Stimulated activated CD8-positive, alpha-beta memory T cell treated with anti-CD3 and anti-CD28 coated beads, Interleukin-7, amount 100 ng/mL, for 4 hours (primary cell): ENCODE data around the gene SPDEF.

Source experiments
- DNase-seq, 2 donors: peaks; one replicate each; pipeline ENCODE4 v3.0.0-alpha.2; 2020; ENCODE audit warnings: low read depth in 2 of 2

Gene SPDEF

DNA sequence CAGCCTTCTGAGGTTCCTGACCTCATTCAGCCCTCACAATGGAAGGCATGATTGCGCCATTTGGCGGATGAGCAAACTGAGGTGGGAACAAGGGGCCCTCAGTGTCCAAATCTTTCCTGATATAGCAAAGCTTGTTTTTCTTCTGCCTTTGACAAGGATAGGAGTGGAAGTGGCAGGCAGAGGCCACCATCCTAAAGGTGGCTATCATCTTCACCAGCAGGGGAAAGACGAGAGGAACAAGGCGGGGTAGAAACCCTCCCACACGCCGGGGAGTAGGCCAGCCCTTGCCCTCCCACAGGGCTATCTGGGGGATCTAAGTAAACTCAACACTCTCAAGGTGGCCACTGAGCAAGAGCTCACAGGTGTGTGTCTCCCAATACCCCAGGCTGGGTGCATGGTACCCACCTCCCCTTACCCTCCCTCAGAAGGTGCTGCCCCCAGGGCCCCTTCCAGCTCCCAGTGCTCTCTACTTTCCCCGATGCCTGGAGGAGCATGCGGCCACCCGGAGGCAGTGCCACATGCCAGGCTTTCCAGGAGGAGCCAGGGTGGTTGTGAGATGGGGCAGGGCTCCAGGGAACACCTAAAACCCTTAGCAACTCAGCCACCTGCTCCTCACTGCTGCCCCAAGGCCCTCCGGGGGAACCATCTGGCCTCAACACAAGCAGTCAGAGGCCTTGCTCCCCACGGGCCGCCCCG is 11.2 kb downstream of the SPDEF start:
- no peak for DNase-seq

DNA sequence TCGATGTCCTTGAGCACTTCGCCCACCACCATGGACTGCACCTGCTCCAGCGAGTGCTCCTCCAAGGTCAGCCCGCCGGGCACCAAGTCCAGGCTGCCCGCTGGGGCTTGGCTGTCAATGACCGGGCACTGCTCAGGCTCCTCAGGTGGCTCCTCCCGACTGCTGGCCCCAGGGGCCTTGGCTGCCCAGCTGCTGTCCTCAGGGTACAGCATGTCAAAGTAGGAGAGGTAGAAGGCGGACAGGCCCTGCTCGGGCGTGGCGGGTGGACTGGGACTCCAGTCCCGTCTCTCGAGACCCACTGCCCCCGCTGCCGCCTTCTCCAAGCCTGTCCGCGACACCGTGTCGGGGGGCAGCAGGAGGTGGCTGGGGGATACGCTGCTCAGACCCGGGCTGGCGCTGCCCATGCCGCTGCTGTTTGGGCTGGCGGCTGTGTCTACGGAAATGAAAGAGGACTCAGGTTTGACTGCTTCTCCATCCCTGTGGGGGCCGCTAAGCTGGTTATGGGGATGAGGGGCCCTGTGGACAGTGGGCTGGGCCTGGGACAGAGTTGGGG is 12.0 kb downstream of the SPDEF start:
- DNase-seq, result no peak

DNA sequence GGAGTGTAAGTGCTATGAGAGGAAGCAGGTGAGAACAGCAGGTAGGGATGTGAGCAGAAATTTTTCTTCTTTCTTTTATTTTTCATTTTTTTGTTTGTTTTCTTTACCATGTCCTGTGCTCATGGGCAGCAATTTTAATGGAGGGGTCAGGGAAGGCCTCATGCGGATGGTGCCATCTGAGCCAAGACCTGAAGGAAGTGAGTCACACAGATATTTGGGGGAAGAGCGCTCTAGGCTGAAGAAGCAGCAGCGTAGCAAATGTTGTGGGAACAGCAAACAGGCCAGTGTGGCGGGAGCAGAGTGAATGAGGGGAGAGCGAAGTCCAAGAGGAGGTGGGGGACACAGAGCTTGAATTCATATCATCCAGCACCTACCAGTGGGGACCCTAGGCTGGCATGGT is 12.7 kb downstream of the SPDEF start:
- DNase-seq, result no peak

DNA sequence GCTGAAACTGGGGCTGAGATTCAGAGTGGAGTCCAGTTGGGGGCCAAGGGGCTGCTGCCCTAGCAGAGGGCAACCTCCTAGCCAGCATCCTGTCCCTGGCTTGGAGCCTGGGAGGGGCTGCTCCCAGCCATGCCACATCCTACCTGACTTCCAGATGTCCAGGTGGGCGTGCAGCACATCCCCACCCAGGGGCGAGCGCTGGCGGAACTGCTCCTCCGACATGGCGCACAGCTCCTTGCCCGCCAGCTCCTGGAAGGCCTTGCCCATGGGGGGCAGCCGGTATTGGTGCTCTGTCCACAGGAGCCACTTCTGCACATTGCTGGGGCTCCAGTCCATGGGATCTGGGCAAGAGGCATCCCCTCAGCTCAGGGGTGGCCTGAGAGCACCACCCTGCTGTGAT is 15.3 kb downstream of the SPDEF start:
- no peak for DNase-seq

DNA sequence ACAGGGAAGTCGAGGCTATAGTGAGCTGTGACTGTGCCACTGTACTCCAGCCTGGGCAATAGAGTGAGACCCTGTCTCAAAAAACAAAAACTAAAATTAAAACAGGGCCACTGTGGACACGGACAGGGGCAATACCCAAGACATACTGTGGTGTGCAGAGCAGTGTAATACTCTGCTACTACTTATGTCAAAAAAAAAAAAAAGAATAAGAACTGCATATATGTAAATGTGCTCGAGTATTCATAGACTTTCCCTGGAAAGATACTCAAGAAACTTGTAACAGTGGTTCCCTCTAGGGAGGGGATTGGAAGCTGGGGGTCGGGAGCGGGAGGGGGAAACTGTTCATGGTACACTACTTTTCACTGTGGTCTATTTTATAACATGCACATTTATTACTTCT is 15.9 kb downstream of the SPDEF start:
- DNase-seq, result no peak

DNA sequence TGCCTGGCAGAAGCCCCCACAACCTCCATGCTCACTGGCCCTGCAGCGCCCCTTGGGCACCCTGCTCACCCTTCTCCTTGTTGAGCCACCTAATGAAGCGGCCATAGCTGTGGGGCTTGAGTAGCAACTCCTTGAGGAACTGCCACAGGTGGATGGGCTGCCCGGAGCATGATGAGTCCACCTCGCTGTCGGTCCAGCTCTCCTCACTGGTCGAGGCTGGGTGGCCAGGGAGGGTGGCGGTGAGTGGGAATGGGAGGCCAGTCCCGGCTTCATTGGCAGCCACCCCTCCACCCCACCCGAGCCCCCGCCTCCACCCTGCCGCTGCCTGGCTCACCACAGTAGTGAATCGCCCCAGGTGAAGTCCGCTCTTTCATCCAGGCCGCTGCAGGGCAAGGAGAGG is 16.9 kb downstream of the SPDEF start:
- no peak for DNase-seq

DNA sequence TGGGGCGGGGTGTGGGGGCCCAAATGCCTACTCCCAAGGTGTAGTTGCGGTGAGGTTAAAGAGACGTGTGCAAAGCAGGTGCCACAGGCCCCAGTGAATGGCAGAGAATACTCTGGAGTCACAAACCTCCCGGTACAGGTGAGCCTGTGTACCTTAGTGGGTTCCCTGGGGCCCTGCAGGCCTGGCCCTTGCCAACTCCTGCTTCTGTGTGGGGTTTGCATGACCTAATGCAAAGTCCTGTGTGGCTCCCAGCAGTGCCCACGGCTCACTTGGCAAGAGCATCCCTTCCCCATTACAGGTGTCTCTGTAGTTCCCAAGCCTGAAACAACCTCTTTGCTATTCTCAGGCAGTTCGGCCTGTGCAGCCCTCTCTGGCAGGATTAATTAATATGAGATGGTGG is 17.5 kb downstream of the SPDEF start:
- no peak for DNase-seq

DNA sequence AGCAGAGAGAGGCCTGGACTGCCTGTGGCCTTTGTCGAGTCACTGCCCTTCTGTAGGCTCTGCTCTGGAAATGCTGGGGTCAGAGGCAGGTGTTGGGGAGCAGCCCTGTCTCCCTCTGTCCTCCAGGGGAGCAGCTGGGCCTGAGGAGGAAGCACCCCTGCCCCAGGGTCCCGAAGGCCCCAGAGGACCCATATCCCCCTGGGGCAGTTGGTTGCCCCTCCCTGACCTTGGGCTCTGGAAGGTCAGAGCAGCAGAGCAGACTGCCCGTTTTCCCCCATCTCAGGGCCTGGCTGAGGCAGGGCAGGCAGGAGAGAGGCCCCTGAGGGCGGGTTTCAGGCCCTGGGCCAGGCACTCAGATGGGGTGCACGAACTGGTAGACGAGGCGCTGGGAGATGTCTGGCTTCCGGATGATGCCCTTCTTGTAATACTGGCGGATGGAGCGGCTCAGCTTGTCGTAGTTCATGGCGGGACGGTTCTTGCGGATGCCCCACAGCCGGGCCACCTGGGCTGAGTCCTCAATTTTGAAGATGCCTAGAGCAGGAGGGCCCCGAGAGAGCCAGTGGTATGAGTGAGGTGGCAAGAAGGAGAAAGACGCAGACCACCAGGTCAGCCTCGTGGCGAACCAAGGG is 18.1 kb downstream of the SPDEF start:
- DNase-seq, result no peak

DNA sequence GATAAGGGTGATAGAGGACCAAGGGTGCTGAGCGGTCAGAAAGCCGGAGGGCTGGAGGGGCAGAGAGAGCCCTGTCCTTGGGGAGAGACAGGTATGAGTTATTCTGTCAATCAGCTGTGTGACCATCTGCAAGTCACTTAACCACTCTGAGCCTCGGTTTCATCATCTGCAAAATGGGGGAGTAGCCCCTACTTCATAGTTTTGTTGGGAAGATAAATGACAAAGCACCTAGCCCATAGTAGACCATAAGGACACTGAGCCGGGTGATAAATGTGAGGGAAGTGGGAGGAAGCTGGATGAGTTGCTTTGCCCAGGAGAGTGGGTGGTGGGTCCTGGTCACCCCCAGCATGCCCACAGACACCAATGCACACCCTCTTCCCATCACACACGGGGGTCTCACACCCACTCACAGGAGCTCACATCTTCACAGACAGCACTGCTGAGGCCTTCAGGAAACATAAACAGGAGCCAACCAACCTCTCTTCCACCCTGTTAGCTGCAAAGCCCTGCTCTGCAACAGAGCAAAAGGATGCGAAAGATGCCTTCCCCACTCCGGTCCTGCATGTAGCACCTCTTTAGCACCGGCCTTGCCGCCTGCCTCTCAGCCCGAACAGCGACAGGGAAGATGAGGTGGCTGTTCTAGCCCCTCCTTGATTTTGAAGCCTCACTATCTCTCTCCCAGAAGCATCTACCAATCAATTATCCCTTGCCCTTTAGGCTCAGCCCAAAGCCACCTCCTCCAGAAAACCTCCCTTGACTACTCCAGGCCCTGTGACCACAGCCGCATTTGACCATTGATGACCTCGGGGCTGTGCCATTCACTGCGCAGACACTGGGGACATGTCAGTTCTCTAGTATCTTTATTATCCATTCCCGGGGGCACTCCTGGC is 18.9 kb downstream of the SPDEF start:
- no peak for DNase-seq

DNA sequence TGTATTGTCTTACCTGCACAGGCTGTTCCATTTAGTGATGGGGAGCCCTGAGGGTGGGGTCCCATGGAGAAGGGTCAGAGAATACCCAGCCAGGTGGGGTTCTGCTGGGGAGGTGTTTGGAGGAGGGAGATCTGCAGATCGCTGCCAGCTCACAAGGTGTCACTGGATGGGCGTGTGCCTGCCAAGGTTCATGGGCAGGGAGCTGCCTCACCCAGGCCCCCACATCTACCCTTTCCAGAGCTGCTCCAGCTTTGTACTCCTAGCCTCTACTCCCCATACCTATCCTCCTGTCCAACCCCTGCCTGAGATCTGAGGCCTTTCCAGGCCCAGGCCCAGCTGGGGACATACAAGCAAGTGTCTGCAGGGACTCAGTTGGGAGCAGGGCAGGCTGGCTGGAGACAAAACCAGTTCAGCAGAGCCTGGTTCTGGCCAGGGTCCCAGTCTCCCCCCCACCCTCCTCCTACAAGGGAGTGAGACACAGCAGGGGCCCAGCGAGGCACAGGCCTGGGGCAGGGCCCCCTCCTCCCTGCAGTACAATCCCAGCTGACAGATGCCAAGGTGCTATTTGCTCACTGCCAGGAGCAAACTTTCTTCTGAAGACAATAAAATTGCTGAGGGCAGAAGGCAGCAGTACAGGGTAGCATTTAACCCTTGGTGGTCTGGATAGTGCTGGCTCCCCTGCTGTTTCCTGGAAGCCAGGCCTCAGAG is 19.7 kb downstream of the SPDEF start:
- no peak for DNase-seq

DNA sequence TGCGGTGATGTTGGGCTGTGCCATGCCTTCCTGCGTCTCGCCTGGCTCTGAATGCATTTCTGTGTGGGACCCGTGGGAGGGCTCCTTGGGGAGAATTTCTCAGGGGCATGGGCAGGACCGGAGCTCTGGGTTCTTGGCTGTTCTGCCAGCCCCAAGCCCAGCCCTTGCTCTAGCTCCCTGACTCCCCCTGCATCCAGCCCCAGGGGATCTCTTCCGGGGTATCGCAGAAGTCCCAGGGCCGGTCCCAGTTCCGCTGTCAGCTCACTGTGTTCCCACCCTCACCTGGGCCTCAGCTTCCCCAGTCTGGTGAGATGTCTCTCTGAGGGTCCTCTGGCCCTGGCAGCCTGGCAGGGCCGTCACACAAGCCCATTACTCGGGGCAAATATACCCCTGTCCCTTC is 20.5 kb downstream of the SPDEF start:
- no peak for DNase-seq

DNA sequence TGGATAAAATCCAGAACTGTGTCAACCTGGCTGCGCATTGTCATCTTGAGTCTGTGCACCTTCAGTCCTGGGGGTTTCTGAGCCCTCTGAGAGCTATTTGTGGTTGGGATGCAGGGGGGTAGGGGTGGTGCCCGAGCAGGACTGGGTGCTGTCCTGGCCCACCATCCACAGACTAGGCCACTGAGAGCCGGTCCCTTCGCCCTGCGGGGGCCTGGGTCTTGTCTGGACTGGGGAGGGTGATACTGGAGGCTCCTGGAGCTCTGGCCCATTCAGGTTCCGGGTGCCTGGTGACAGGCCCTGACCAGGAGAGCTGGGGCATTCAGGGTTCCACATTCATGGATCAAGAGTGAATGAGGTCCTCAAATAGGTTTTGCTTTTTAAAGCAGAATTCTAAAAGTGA is 20.9 kb downstream of the SPDEF start:
- DNase-seq, result no peak

DNA sequence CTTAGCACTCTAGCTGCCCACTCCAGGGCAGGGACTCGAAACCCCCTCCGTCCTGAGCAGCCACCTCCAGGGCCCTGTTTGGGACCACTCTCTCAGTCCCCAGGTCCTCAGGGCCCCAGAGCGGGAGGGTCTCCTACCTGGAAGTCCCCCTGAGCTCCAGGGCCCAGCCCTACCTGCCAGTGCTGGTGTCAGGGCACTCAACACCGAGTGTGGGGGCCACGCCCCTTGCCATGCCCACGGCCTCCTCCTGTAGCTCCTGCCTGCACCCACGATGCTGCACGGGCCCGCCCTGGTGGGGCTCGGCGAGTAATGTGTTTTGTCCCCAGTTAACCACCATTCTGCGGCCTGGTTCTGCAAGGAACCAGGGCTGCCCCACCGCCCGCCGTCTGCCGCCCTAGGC is 21.5 kb downstream of the SPDEF start:
- DNase-seq, result no peak

DNA sequence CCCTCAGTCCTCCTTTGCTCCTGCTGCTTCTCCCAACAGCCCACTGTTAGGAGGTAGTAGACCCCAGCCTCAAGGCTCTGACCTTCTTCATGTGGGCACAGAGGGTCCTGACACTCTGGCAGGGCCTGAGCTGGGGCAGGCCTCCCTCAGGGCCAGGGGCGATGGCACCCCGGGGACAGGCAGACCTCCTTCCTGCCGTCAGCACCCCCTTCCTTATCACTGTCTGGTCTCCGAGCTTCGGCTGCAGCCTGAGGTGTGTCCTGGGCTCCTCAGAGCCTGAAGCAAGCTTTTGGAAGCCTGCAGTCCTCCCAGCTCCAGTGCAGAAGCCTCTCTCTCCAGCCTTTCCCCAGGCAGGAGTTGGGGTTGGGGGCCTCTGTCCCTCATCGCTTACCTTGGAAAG is 22.0 kb downstream of the SPDEF start:
- DNase-seq, result no peak

DNA sequence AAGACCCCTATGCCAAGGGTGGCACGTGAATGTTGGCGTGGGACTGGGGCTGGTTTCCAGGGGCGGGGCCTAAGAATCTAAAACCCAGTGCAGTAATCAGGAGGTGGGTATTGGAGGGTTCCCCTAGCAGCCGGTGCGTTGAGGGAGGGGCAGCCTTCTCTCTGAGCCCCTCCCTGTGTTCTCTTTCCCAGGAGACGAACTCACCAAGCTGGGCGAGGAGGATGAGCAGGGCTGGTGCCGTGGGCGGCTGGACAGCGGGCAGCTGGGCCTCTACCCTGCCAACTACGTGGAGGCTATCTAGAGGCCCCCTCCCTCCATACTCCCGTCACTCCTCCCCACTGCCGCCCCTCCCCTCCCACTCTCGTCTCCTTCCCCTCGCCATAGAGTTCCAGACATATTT is 23.9 kb downstream of the SPDEF start:
- DNase-seq, result no peak

DNA sequence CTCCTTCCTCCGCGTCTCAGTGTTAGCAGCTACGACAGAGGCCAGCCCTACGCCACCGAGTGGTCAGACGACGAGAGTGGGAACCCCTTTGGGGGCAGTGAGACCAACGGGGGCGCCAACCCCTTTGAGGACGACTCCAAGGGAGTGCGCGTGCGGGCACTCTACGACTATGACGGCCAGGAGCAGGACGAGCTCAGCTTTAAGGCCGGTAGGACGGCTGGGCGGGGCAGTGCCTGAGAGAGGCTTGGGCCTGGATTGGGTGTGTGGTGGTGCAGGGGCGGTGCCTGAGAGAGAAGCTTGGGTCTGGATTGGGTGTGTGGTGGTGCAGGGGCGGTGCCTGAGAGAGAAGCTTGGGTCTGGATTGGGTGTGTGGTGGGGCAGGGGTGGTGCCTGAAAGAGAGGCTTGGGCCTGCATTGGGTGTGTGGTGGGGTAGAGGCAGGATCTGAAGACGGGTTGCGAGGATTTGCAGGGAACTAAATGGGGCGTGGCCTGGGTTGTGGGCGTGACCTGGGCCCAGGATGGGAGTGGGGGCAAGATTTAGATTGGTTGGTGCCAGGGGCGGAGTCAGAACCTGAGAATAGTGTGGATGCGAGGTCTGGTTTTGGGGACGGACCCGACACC is 24.4 kb downstream of the SPDEF start:
- no peak for DNase-seq

DNA sequence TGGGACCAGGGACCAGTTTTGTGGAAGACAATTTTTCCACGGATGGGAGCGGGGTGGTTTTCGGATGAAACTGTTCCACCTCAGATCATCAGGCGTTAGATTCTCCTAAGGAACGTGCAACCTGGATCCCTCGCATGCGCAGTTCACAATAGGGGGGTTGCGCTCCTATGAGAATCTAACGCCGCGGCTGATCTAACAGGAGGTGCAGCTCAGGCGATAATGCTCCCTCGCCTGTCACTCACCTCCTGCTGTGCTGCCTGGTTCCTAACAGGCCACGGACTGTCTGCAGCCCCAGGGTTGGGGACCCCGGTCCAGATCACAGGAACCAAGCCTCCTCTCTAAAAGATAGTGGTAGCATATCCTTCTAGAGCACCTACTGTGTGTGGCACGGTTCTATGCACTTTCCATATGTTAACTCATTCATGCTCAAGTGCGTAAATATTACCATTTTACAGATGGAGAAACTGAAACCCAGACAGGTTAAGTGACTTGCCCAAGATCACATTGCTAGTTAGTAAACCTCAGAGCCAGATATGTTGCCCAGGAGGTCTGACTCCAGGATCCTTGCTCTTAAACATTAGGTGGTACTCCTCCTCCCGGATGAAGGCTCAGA is 25.3 kb downstream of the SPDEF start:
- DNase-seq, result no peak

DNA sequence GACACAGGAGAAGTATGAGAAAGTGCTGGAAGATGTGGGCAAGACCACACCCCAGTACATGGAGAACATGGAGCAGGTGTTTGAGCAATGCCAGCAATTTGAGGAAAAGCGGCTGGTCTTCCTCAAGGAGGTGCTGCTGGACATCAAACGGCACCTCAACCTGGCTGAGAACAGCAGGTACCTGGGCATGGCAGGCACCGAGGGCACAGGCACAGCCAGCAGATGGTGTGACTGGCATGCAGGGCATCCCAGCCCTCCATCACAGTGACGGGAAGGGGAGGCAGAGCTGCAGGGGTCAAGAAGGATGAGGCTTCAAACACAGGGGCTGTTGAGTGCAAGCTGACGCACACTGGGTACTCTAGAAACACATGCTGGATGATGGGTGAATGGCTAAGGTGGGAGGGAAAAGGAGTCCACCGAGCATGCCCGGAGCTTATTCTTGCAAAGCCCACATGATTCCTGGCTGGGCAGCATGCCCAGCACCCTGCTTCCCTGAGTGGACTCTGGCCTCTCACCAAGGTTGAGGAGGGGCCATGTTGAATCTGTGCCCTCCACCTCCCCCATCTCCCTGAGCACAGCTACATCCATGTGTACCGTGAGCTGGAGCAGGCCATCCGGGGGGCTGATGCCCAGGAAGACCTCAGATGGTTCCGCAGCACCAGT is 26.3 kb downstream of the SPDEF start:
- no peak for DNase-seq

DNA sequence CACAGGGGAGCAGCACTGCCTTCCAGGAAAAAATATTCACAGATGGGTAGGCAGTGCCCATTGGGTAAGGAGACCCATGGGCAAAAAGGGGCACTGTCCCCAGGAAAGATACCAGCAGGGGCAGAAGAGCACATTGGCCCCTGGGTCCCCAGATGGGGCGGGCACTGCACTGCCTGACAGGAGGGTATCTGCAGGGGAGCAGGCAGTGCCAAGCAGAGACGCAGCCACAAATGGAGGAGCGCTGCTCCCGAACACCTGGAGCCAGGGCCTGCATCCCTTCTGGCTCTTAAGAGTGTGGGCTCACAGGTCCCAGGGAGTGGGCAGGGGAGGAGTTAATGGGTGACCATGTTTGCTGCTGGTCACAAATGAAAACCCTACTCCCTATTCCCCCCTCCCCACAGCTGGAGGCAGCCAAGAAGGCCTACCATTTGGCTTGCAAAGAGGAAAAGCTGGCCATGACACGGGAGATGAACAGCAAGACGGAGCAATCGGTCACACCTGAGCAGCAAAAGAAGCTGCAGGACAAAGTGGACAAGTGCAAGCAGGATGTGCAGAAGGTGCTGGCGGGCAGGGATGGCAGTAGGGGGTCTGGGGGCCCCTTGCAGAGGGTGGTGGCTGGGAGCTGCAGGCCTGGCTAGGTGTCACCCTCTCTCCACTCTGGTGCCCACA is 27.0 kb downstream of the SPDEF start:
- no peak for DNase-seq
